Smooth muscle cell (in vitro differentiated cells): ENCODE data around the gene RABGGTA. TPM values are rescaled to one million over a fixed set of nuclear protein-coding genes. Genes with fewer than 3 reads are reported as not detected.

Source experiments
- DNase-seq: peaks from one replicate; lab custom pipeline; 2025; ENCODE audit not compliant: unreplicated experiment; lab: John Stamatoyannopoulos, UW
- H2AFZ ChIP-seq: fragments of 200-600 bp; sonication (generic); 2 replicates; pipeline ENCODE4 v1.6.0; 2016; ENCODE audit warnings: antibody characterized with exemption, low read depth, mild to moderate bottlenecking
- H3F3A ChIP-seq: fragments of 200-600 bp; sonication (generic); 2 replicates; pipeline ENCODE4 v1.6.0; 2017; ENCODE audit warnings: antibody characterized with exemption, low read depth
- H3K27ac ChIP-seq: fragments of 200-600 bp; sonication (generic); 2 replicates; pipeline ENCODE4 v1.5.1; 2016; ENCODE audit warnings: low read depth, mild to moderate bottlenecking
- H3K27me3 ChIP-seq: fragments of 200-600 bp; sonication (generic); 2 replicates; pipeline ENCODE4 v1.6.1; 2016; ENCODE audit warnings: low read depth, mild to moderate bottlenecking
- H3K36me3 ChIP-seq: fragments of 200-600 bp; sonication (generic); 2 replicates; pipeline ENCODE4 v1.5.1; 2016; ENCODE audit warnings: low read depth
- H3K4me1 ChIP-seq: fragments of 200-600 bp; sonication (generic); 2 replicates; pipeline ENCODE4 v1.5.1; 2016; ENCODE audit warnings: low read depth
- H3K4me2 ChIP-seq: fragments of 200-600 bp; sonication (generic); 2 replicates; pipeline ENCODE4 v1.6.0; 2016; ENCODE audit warnings: mild to moderate bottlenecking
- H3K4me3 ChIP-seq: fragments of 200-600 bp; sonication (generic); 2 replicates; pipeline ENCODE4 v1.5.1; 2016; ENCODE audit warnings: mild to moderate bottlenecking
- H3K79me2 ChIP-seq: fragments of 200-600 bp; sonication (generic); 2 replicates; pipeline ENCODE4 v1.6.0; 2016; ENCODE audit warnings: low read depth, mild to moderate bottlenecking
- H3K9ac ChIP-seq: fragments of 200-600 bp; sonication (generic); 2 replicates; pipeline ENCODE4 v1.6.0; 2016; ENCODE audit warnings: low read depth
- H3K9me3 ChIP-seq: fragments of 200-600 bp; sonication (generic); replicated peaks from 2 replicates; pipeline ENCODE4 v1.5.1; 2016; ENCODE audit warnings: low read depth
- H4K20me1 ChIP-seq: fragments of 200-600 bp; sonication (generic); 2 replicates; pipeline ENCODE4 v1.6.0; 2016; ENCODE audit warnings: low read depth
- WGBS: methylation state at CpG from one replicate; pipeline ENCODE4 v1.1.7; 2016; ENCODE audit warnings: low lambda C conversion rate; 5-methylcytosine and 5-hydroxymethylcytosine counted together
- polyA plus RNA-seq: library from polyadenylated mRNA; unstranded; fragments of >200 nt; fragmentation: Nextera tagmentation; extraction: Ambion mirVana; gene quantifications from 2 replicates; pipeline ENCODE4 v1.2.1, GENCODE V29; 2016
- total RNA-seq: library from RNA; depleted of rRNA; stranded (reverse); fragments of >200 nt; gene quantifications from 2 replicates; pipeline ENCODE4 v1.2.3, GENCODE V29; 2014
- TF ChIP-seq, protein P1 (sequence below): fragments of 200-600 bp; sonication (generic); IDR thresholded peaks from 2 replicates; pipeline ENCODE4 v1.5.1; 2017; ENCODE audit warnings: borderline replicate concordance, mild to moderate bottlenecking, antibody characterized with exemption; ENCODE audit not compliant: insufficient read depth, poor library complexity, severe bottlenecking

Gene RABGGTA
- total and polyA plus RNA-seq, 2 experiments from 2014 or later = 18.5 to 33.4 TPM

DNA sequence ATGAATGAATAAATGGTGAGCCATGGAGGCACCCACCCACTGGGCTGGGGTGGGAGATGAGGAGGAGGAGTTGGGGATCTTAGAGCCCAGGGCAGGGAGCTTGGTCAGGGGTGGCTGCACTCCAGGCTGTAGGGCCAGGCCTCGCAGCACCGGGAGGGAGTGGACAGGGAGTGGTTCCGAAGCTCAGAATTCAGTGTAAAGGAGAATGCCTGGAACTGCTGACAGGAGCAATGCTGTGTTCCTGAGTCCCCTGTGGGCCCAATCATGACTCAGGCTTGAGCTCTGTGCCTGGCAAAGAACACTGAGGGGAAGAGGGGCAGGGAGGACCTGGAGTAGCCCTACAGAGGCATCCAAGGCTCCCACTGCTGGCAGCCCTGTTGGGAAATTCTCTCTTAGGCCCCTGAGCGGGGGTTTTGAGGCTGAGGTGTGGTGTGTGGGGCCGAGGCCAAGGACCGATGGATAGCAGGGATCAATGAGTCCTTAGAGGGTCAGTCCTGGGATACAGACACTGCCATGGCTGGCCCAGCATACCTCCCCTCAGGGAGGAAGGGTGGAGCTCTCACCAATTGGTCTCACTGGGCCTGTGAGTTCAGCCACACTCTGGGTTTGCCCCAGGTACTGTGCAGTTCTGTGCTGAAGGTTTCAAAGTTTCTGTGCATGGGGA, 9.5 kb upstream of the RABGGTA start:
- Histone ChIP-seq H3K4me1 (no peaks in the 10 kb centered on the region), H3K27ac (no peak overlapping the region), H3K36me3 (no peaks in the 10 kb centered on the region), H3F3A (no peaks in the 10 kb centered on the region), H3K79me2 (no peaks in the 10 kb centered on the region), H3K9me3 (no peaks in the 10 kb centered on the region), H4K20me1 (no peaks in the 10 kb centered on the region), H3K9ac (no peak overlapping the region), H3K4me2 (no peak overlapping the region), H2AFZ (no peak overlapping the region), H3K27me3 (no peaks in the 10 kb centered on the region), H3K4me3 (no peak overlapping the region)
- WGBS = 86% methylated on average over 6 of the region's 6 CpGs
- TF ChIP-seq, protein P1, sequence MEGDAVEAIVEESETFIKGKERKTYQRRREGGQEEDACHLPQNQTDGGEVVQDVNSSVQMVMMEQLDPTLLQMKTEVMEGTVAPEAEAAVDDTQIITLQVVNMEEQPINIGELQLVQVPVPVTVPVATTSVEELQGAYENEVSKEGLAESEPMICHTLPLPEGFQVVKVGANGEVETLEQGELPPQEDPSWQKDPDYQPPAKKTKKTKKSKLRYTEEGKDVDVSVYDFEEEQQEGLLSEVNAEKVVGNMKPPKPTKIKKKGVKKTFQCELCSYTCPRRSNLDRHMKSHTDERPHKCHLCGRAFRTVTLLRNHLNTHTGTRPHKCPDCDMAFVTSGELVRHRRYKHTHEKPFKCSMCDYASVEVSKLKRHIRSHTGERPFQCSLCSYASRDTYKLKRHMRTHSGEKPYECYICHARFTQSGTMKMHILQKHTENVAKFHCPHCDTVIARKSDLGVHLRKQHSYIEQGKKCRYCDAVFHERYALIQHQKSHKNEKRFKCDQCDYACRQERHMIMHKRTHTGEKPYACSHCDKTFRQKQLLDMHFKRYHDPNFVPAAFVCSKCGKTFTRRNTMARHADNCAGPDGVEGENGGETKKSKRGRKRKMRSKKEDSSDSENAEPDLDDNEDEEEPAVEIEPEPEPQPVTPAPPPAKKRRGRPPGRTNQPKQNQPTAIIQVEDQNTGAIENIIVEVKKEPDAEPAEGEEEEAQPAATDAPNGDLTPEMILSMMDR = no peak
- DNase-seq = no peak

DNA sequence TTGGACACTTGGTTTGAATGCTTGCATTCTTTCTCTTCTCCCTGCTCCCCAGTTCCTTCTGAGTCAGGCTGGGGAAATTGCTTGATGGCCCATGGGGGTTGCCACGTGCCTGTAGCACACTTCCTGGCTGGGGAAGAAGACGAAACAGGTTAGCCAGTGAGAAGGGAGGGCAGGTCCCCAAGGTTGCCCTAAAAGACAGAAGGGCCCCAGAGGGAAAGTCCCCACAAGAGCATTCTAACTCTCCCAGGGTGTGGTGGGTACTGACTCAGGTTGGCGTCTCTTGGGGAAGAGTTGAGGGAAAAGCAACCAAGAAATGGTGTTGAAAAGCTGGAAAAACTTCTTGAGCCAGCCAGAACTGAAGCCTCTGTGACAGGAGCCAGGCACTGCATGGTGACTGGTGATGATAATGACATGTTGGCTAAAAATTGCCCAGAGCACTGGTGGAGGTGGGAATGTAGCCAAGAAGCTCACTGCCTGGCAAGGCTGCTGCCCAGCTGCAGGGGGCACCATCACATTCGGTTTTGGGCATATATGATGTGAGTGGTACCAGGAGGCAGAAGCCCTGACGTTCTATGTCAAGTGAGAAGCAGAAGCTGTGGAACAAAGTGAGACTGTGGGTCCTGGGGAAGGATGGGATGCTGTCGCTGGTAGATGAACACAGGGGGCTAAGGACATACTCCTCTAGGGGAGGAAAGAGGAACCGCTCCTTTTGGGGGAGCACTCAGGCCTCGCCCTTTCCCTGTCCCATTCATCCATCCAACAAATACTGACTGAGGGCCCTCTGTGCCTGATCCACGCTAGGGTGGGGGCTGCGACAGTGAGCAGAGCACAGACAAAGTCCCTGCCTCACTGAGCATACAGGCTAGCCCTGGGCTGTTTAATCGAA, 8.1 kb upstream of the RABGGTA start:
- DNase-seq = no peak
- Histone ChIP-seq H2AFZ (no peak overlapping the region), H3K4me1 (no peaks in the 10 kb centered on the region), H3K36me3 (no peaks in the 10 kb centered on the region), H4K20me1 (no peaks in the 10 kb centered on the region), H3K9me3 (no peaks in the 10 kb centered on the region), H3F3A (no peaks in the 10 kb centered on the region), H3K27me3 (no peaks in the 10 kb centered on the region), H3K4me2 (no peak overlapping the region), H3K9ac (no peak overlapping the region), H3K27ac (no peak overlapping the region), H3K79me2 (no peaks in the 10 kb centered on the region), H3K4me3 (no peak overlapping the region)
- WGBS = 85% methylated on average over 11 of the region's 11 CpGs
- TF ChIP-seq, protein P1 = no peak

DNA sequence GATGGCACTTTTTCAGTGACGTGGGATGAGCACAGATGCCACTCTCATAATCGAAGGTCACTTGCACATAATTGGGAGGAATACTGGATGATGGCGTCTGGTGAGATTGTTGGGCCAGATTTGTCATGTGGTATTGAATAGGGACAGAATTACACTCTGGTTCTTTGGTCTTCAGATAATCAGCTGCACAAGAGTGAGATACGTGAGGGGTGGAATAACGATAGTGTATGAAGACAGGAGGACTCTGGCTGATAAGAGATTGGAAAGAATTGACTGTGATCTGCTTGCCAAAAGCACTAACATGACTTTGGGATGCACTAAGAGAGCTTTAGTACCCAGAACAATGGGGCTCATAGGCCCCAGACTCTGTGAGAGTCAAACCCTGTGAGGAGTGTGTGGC, 7.0 kb upstream of the RABGGTA start:
- H3K9ac ChIP-seq = no peak overlapping the region
- no peak overlapping the region for H3K27ac ChIP-seq
- H4K20me1 ChIP-seq = no peaks in the 10 kb centered on the region
- H3F3A ChIP-seq = no peaks in the 10 kb centered on the region
- no peaks in the 10 kb centered on the region for H3K27me3 ChIP-seq
- H3K36me3 ChIP-seq = no peaks in the 10 kb centered on the region
- no peak overlapping the region for H3K4me2 ChIP-seq
- no peak for DNase-seq
- no peaks in the 10 kb centered on the region for H3K4me1 ChIP-seq
- no peaks in the 10 kb centered on the region for H3K9me3 ChIP-seq
- 95% methylated on average over 5 of the region's 5 CpGs for WGBS
- H3K4me3 ChIP-seq = no peak overlapping the region
- H2AFZ ChIP-seq = no peak overlapping the region
- no peaks in the 10 kb centered on the region for H3K79me2 ChIP-seq
- TF ChIP-seq, protein P1 = no peak
